Activated B cell treated with CpG ODN at 0.5 μM for 24 hours (primary cell): ENCODE measurements around the gene CALHM2. TPM values are rescaled to one million over a fixed set of nuclear protein-coding genes. Genes with fewer than 3 reads are reported as not detected.

Source experiments
- ATAC-seq: fragments of 200-7000 bp; cut with Tn5 transposase; one replicate; pipeline ENCODE4 v1.10.0; 2021; ENCODE audit warnings: low read depth, mild to moderate bottlenecking, moderate library complexity
- CTCF ChIA-PET: fragments of 350-600 bp; sonication (Branson Sonifier 250); formaldehyde crosslinking; loops from one replicate; lab custom pipeline; 2021; ENCODE audit warnings: antibody characterized with exemption; lab: Charles Lee
- POLR2A ChIA-PET: fragments of 350-600 bp; sonication (Branson Sonifier 250); formaldehyde crosslinking; loops from one replicate; lab custom pipeline; 2021; ENCODE audit warnings: antibody characterized with exemption; lab: Charles Lee
- DNase-seq: peaks from one replicate; pipeline ENCODE4 v3.0.0; 2022
- H3K27ac Mint-ChIP-seq: one replicate; pipeline ENCODE4 v1.8.0; 2020; ENCODE audit warnings: mixed read lengths
- H3K27me3 Mint-ChIP-seq: one replicate; pipeline ENCODE4 v1.8.0; 2021; ENCODE audit warnings: mixed read lengths
- H3K36me3 Mint-ChIP-seq: one replicate; pipeline ENCODE4 v1.8.0; 2021; ENCODE audit warnings: low read depth, mixed read lengths
- H3K4me1 Mint-ChIP-seq: one replicate; pipeline ENCODE4 v1.8.0; 2021; ENCODE audit warnings: mixed read lengths
- H3K4me3 Mint-ChIP-seq: one replicate; pipeline ENCODE4 v1.8.0; 2020; ENCODE audit warnings: mild to moderate bottlenecking, mixed read lengths
- H3K9me3 Mint-ChIP-seq: one replicate; pipeline ENCODE4 v1.8.0; 2020; ENCODE audit warnings: mixed read lengths
- intact Hi-C: fragments of 100-400 bp; cut with micrococcal nuclease; formaldehyde crosslinking; loops from one replicate; pipeline ENCODE4 v1.15.1; 2024
- total RNA-seq: library from RNA; stranded (reverse); gene quantifications from 2 replicates; pipeline ENCODE4 v1.2.3, GENCODE V29; 2022
- TF ChIP-seq, protein P1 (sequence below): fragments of 200-600 bp; IDR thresholded peaks from one replicate; pipeline ENCODE4 v1.8.0; 2022; ENCODE audit warnings: antibody characterized with exemption, mild to moderate bottlenecking

The CALHM2 gene
- total RNA-seq, 1 donor from 2014 or later = 17.5 TPM

DNA sequence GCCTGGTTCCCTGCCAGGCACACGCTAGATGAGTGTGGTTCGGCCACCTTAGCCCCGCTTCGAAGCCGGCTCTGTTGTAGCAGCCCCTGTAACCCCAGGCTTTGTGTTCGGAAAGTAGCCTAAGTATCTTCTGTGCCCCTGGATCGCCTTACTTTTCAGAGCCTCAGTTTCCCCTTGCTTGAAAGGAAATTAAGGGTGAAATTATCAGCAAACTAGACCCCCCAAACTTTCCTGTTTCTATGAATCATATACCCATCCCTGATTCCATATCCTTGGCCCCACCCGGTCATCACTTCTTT, 55.4 kb downstream of the CALHM2 start:
- intact Hi-C loops = loop anchor here (1.0 kb wide), 4 partner anchors 28 to 542 kb away; partner anchors contain the start of genes BORCS7, CNNM2 and PCGF6
- Mint-ChIP-seq H3K9me3 (no peaks in the 10 kb centered on the region), H3K36me3 (peaks cover 67% of the 10 kb centered on the region), H3K27ac (peak overlapping the region; percentile 91), H3K4me1 (peaks cover 47% of the 10 kb centered on the region), H3K27me3 (no peaks in the 10 kb centered on the region), H3K4me3 (peak overlapping the region; percentile 98)
- TF ChIP-seq, protein P1, sequence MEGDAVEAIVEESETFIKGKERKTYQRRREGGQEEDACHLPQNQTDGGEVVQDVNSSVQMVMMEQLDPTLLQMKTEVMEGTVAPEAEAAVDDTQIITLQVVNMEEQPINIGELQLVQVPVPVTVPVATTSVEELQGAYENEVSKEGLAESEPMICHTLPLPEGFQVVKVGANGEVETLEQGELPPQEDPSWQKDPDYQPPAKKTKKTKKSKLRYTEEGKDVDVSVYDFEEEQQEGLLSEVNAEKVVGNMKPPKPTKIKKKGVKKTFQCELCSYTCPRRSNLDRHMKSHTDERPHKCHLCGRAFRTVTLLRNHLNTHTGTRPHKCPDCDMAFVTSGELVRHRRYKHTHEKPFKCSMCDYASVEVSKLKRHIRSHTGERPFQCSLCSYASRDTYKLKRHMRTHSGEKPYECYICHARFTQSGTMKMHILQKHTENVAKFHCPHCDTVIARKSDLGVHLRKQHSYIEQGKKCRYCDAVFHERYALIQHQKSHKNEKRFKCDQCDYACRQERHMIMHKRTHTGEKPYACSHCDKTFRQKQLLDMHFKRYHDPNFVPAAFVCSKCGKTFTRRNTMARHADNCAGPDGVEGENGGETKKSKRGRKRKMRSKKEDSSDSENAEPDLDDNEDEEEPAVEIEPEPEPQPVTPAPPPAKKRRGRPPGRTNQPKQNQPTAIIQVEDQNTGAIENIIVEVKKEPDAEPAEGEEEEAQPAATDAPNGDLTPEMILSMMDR = no peak
- no peak for ATAC-seq
- ChIA-PET POLR2A (interaction anchor here (0.6 to 3.2 kb wide), 8 partner anchors 9 to 725 kb away, joined by 3 to 16 read pairs (median 6); partner anchors contain the start of genes PCGF6, SFR1 and TAF5), CTCF (interaction anchor here (1.3 kb wide), 1 partner anchor 87 kb away, joined by 5 read pairs; no protein-coding TSS in a partner anchor)
- DNase-seq = no peak

Other genes starting within 250 kb of the CALHM2 start
- not detected in 2 replicates for gene RPEL1, start 206.5 kb downstream of the CALHM2 start, total RNA-seq
- gene INA, start 175.2 kb downstream of the CALHM2 start, total RNA-seq = not detected in 2 replicates
- gene PCGF6, start 101.2 kb downstream of the CALHM2 start, total RNA-seq = 7.3 and 7.6 TPM in 2 replicates
- 3.6 and 3.8 TPM in 2 replicates for gene TAF5, start 84.4 kb downstream of the CALHM2 start, total RNA-seq
- 208 and 223 TPM in 2 replicates for gene ATP5MK, start 55.9 kb downstream of the CALHM2 start, total RNA-seq
- gene PDCD11, start 55.7 kb downstream of the CALHM2 start, total RNA-seq = 65.4 and 66.0 TPM in 2 replicates
- gene CALHM1, start 6.5 kb upstream of the CALHM2 start, total RNA-seq = 0.40 and 0.42 TPM in 2 replicates
- gene CALHM3, start 26.9 kb upstream of the CALHM2 start, total RNA-seq = not detected in 2 replicates
- 0.61 and 0.93 TPM in 2 replicates for gene NEURL1, start 41.3 kb upstream of the CALHM2 start, total RNA-seq